Amygdala (tissue), 56 donors: ENCODE data around the gene SREBF2.
"Not testable (repeated sequence)": the region's sequence is repeated elsewhere in the genome, so short reads cannot be mapped to it uniquely, and the experiment has no call there.

Source experiments
- DNase-seq, 56 donors: peaks; one replicate each; lab custom pipeline; 2025; lab: John Stamatoyannopoulos, UW

Gene SREBF2

GRCh38 chr22:41935509-41935908 is 102.6 kb downstream of the SREBF2 start:
- DNase-seq, result no peak

GRCh38 chr22:41936894-41937169 is 103.9 kb downstream of the SREBF2 start:
- DNase-seq, result no peak

DNA sequence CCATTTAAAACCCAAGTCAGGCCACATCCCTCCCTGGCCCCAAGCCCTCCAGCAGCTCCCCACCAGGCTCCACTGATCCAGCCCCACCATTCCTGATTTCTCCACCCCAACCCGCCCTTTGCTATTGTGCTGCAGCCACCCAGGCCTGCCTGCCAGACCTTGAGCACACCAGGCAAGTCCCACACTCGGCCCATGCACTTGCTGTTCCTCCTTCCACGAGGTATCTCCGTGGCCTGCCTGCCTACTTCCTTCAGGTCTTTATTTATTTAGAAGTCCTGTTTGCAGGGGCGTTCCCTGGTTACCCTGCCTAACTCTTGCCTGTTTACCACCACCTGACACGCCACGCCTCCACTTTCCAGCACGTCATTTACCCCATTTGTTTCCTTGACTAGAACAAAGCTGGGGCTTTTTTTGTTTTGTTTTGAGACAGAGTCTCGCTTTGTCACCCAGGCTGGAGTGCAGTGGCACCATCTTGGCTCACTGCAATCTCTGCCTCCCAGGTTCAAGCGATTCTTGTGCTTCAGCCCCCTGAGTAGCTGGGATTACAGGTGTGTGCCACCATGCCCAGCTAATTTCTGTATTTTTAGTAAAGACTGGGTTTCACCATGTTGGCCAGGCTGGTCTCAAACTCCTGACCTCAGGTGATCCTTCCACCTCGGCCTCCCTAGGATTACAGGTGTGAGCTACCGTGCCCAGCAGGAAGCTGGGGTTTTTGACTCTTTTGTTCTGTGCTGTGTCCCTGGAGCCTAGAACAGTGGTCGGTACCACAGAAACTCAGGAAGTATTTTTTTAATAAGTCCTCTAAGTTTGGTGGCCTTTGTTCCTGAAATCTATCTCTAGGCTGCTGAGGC is 107.3 kb downstream of the SREBF2 start:
- peak in 32 of 56 donors; percentile 13 to 74 (median 41) for DNase-seq

GRCh38 chr22:41940832-41941765 is 108.2 kb downstream of the SREBF2 start:
- peak in 53 of 56 donors; percentile 33 to 92 (median 73) for DNase-seq

GRCh38 chr22:41943661-41944209 is 110.8 kb downstream of the SREBF2 start:
- no peak for DNase-seq

DNA sequence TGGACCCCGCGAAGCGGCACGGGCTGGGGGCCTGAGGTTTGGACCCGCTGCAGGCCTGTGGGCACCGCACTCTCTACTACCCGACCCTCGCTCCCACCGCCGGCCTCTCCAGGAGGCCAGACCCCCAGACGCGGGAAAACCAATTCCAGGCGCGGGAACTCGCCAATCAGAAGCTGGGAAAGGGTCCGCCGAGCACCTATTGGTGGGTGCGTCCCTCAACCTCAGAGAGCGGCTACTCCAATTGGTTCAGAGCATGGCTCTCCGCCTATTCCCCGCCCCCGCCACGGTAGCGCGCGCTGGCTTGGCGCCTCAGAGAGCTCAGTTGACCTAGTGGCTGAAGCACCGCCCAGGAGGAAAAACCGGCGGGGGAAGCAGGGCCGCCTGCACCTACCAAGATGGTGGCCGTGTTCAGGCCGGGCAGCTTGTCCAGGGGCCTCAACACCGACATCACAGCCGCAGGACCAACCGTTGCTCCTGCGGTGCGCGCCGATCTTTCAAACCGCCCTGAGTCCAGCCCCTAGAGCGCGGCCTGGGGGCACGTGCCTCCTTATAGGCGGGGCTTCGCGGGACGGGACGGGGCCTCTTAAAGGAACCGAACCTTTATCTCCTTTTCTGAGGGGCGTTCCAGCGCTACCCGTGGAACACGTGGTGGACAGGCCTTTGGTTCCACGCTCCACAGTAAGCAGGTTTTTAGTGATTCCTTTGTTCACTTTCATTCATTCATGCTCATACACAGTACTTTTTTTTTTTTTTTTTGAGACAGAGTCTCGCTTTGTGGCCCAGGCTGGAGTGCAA is 113.9 kb downstream of the SREBF2 start, which contains the start of gene CENPM:
TSS of gene CENPM (minus strand) at position 524 of the 795 bp plus-strand sequence. CDS start at position 448, 76 bp downstream.
- peak; percentile 59 to 97 (median 90) for DNase-seq

DNA sequence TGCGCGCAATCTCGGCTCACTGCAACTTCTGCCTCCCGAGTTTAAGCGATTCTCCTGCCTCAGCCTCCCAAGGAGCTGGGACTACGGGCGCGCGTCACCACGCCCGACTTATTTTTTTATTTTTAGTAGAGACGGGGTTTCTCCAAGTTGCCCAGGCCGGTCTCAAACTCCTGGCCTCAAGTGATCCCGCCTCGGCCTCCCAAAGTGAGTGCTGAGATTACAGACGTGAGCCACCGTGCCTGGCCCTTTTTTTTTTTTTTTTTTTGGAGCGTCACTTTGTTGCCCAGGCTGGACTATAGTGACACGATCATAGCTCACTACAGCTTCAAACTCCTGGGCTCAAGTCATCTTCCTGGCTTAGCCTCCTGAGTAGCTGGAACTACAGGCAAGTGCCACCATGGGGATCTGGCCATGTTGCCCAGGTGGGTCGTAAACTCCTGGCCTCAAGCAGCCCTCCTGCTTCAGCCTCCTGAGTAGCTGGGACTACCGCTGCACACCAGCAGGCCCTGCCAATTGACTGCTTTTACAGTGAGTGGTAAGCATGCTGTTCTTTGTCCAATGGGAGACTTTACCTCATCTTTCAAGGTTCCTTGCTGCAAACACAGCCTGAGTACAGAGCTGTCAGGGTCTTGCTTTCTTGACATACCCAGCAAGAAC is 114.6 kb downstream of the SREBF2 start:
- DNase-seq, result no peak

GRCh38 chr22:41948142-41948541 is 115.2 kb downstream of the SREBF2 start:
- no peak for DNase-seq

- DNase-seq, result not testable (repeated sequence)
Observed at GRCh38 chr22:41948928-41949296, 116.0 kb downstream of the SREBF2 start.

DNA sequence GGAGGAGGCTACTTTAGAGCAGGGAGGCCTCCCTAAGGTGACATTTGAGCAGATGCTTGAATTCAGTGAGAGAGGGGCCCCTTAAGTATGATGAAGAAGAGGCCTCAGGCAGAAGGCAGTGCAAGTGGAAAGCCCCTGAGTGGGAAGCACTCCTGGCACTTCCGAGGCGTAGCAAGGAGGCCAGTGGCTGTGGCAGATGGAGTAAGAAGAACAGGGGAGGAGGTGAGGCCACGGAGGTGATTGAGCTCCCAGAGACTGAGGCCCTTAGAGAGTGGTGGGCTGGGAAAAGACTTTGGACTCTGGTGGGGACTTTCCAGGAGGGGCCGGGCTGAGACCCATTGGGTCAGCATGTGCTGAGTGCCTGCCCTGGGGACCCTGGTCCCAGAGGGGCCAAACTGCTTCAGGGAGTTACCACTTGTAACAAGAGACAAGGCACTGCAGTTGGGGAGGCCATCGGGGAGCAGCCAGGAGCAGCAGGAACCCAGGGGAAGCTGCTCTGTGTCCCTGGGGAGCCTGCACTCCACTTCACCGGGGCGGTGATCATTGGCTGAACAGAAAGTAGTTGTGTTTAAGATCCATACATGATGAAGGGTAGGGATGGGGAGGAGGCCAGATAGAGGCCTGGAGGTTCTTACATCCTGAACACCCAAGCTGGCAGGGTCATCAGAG is 116.5 kb downstream of the SREBF2 start:
- DNase-seq, result no peak

GRCh38 chr22:41951898-41952474 is 119.1 kb downstream of the SREBF2 start, which contains the start of gene SMIM45:
TSS of gene SMIM45 (plus strand) at chr22:41952150.
- peak in 55 of 56 donors; percentile 28 to 97 (median 84) for DNase-seq

DNA sequence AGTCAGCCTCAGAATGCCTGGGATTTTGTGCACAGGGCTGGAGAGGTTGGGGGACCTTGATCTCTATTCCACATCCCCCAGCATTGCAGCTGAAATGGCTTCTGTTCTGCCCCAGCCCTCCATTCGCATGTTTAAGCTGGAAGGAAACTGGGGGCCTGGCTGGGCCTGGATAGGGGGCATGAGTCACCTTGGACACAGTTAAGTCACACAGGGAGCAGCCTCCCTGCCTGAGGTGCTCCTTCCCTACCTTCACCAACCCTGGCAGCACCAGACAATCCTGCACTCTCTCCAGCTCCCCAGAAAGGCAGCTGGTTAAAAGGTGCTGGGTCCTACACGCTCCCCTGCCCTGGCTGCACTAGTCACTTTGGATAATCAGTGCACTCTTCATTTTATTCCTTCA is 119.8 kb downstream of the SREBF2 start:
- DNase-seq, result no peak
